GM12878 (cell line): ENCODE data around the gene GNAT1. TPM values are rescaled to one million over a fixed set of nuclear protein-coding genes. Genes with fewer than 3 reads are reported as not detected.

Source experiments
- ATAC-seq: fragments of 200-7000 bp; cut with Tn5 transposase; 3 replicates; pipeline ENCODE4 v1.9.1; 2020; ENCODE audit warnings: mild to moderate bottlenecking, moderate library complexity
- BruUV-seq: library from RNA; stranded (reverse); fragments of 400-500 nt; replicated peaks from 2 replicates; lab custom pipeline; 2021; lab: Mats Ljungman, UMichigan
- CTCF ChIA-PET: fragments of 300-600 bp; sonication (Branson Sonifier 250); formaldehyde crosslinking; extraction: SDS; loops from one replicate; lab custom pipeline; 2021; ENCODE audit warnings: inconsistent platforms; lab: Yijun Ruan, JAX
- POLR2A ChIA-PET: fragments of 350-600 bp; formaldehyde crosslinking; extraction: SDS; loops from one replicate; lab custom pipeline; 2021; ENCODE audit warnings: inconsistent platforms; lab: Charles Lee
- RAD21 ChIA-PET: fragments of 300-600 bp; sonication (Branson Sonifier 250); formaldehyde crosslinking; loops from one replicate; lab custom pipeline; 2023; ENCODE audit warnings: antibody characterized with exemption; ENCODE audit not compliant: unreplicated experiment; lab: Charles Lee
- SMC1A ChIA-PET: fragments of 300-600 bp; sonication (Branson Sonifier 250); formaldehyde crosslinking; loops from one replicate; lab custom pipeline; 2023; ENCODE audit not compliant: unreplicated experiment, uncharacterized antibody; lab: Charles Lee
- DNase-seq: peaks from one replicate; pipeline ENCODE4 v3.0.0-alpha.2; 2011; ENCODE audit warnings: low read depth, low spot score
- FAIRE-seq: peaks from 3 replicates; lab custom pipeline; 2011; peaks lifted over from hg19 to GRCh38; lab: Jason Lieb, UNC
- H2AFZ ChIP-seq: 2 replicates; pipeline ENCODE4 v1.6.0; 2011; ENCODE audit warnings: low read depth, low read length, control low read depth; ENCODE audit not compliant: control insufficient read depth
- H3K27ac ChIP-seq: 2 replicates; pipeline ENCODE4 v1.5.1; 2011; ENCODE audit warnings: control low read depth; ENCODE audit not compliant: control insufficient read depth, insufficient read depth
- H3K27me3 ChIP-seq, 2 experiments: replicated peaks in 1 of 2; 2 replicates each; pipeline versions ENCODE4 v1.6.0 to v1.6.1; 2011; ENCODE audit warnings: low read length in 1 of 2; ENCODE audit not compliant: control insufficient read depth in 2 of 2, insufficient read depth in 2 of 2
- H3K36me3 ChIP-seq, 2 experiments: 2 replicates each; pipeline ENCODE4 v1.5.1; 2011; ENCODE audit warnings: low read length in 1 of 2; ENCODE audit not compliant: control insufficient read depth in 2 of 2, insufficient read depth in 2 of 2
- H3K4me1 ChIP-seq: 2 replicates; pipeline ENCODE4 v1.6.1; 2011; ENCODE audit warnings: mild to moderate bottlenecking, low read length, moderate library complexity, mixed read lengths; ENCODE audit not compliant: control insufficient read depth, insufficient read depth
- H3K4me2 ChIP-seq: 2 replicates; pipeline ENCODE4 v1.6.0; 2011; ENCODE audit warnings: control low read depth; ENCODE audit not compliant: control insufficient read depth, insufficient read depth
- H3K4me3 ChIP-seq: fragments of 200-600 bp; sonication (generic); 2 replicates; pipeline ENCODE4 v1.5.1; 2016
- H3K79me2 ChIP-seq: 2 replicates; pipeline ENCODE4 v1.6.0; 2011; ENCODE audit warnings: low read length; ENCODE audit not compliant: control insufficient read depth, insufficient read depth
- H3K9ac ChIP-seq: 2 replicates; pipeline ENCODE4 v1.8.0; 2011; ENCODE audit warnings: low read length, control low read depth, mixed read lengths; ENCODE audit not compliant: control insufficient read depth, insufficient read depth
- H3K9me3 ChIP-seq: replicated peaks from 3 replicates; pipeline ENCODE4 v1.5.1; 2011; ENCODE audit warnings: mild to moderate bottlenecking, low read length; ENCODE audit not compliant: control insufficient read depth, insufficient read depth
- H4K20me1 ChIP-seq: 2 replicates; pipeline ENCODE4 v1.6.0; 2011; ENCODE audit not compliant: control insufficient read depth, insufficient read depth
- GATAD2B ChIP-seq: fragments of 450-650 bp; conservative IDR thresholded peaks from 2 replicates; pipeline ENCODE4 v1.6.1; 2017; ENCODE audit warnings: low read depth, mild to moderate bottlenecking, moderate library complexity
- JUND ChIP-seq: IDR thresholded peaks from 2 replicates; pipeline ENCODE4 v1.6.1; 2012; ENCODE audit warnings: low read depth, mild to moderate bottlenecking, low read length, improper control_type of control experiment, moderate library complexity
- ZNF592 ChIP-seq: fragments of 450-650 bp; IDR thresholded peaks from 2 replicates; pipeline ENCODE4 v1.6.1; 2017; ENCODE audit warnings: mild to moderate bottlenecking, moderate library complexity
- WGBS: methylation state at CpG from one replicate; pipeline ENCODE4 v1.1.6; 2016; ENCODE audit warnings: low lambda C conversion rate; ENCODE audit not compliant: insufficient replicate concordance, insufficient coverage; ENCODE audit errors: missing lambda C conversion rate; 5-methylcytosine and 5-hydroxymethylcytosine counted together
- in situ Hi-C: fragments of 300-500 bp; cut with MboI; formaldehyde crosslinking; loops from 9 replicates; pipeline ENCODE4 v1.14.3; 2018; ENCODE audit warnings: mixed read lengths
- intact Hi-C: fragments of 100-400 bp; cut with micrococcal nuclease; formaldehyde crosslinking; loops from one replicate; pipeline ENCODE4 v1.14.2; 2022; ENCODE audit not compliant: unreplicated experiment
- polyA plus RNA-seq, 11 experiments: library from polyadenylated mRNA; depleted of rRNA in 4 of 11; unstranded in 6 of 11; stranded (reverse) in 5 of 11; fragments of >200 nt; fragmentation: Nextera tagmentation in 4 of 11; fragmentation: Illumina TruSeq in 1 of 11; extraction: Ambion mirVana in 4 of 11; extraction: Trizol in 1 of 11; gene quantifications; 1 replicate in 1 of 11; 2 replicates in 10 of 11; pipeline versions ENCODE4 v1.2.1 to v1.2.3, GENCODE V29; 2011 to 2016; ENCODE audit warnings: inconsistent platforms in 2 of 11, missing spikeins in 2 of 11, low read depth in 1 of 11
- total RNA-seq, 4 experiments: library from RNA; depleted of rRNA in 3 of 4; stranded (reverse); fragments of >200 nt in 3 of 4; fragmentation: Illumina TruSeq in 1 of 4; extraction: Trizol in 1 of 4; gene quantifications; 2 replicates each; pipeline versions ENCODE4 v1.2.1 to v1.2.3, GENCODE V29; 2013 to 2021

GNAT1 gene
- total and polyA plus RNA-seq, 10 of the 15 experiments (the other 5 are each of a cell fraction or from before 2014, with no cell fraction given), result not detected

DNA sequence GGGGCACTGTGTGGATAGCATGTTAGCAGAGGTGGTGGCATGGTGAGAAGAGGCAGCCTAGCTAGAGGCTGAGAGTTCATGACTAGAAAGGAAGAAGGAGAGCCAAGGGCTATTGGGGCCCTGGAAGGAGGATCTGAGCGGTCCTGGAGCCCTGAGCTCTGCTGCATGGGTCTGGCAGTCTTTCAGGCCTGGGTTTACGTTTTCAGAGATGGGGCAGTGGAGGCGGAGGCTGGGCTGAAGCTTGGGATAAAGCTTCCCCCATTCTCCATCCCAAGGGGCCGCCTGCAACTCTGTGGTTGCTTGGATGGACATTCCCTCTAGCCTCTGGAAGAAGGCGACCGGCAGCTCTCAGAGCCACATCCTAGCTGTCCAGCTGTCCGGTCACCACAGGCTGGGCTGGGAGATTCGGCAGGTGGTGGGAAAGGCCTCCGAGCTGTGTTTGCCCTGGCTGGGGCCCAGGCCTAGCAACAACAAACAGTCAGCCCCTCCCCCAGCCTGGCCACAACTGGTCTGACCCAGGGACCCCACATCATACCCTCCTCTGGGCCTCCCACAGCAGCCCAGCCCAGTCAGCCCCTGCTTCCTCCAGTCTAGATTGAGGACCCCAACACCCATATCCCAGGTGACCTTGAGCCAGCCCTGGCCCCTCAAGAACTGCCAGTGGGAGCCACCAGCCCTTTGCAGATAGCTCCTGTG lies 11.9 kb downstream of the GNAT1 start:
- Histone ChIP-seq H2AFZ (no peak overlapping the region), H4K20me1 (no peaks in the 10 kb centered on the region), H3K4me2 (no peak overlapping the region), H3K36me3 (no peaks in the 10 kb centered on the region), H3K27ac (no peak overlapping the region), H3K4me1 (no peaks in the 10 kb centered on the region), H3K9ac (no peak overlapping the region), H3K27me3 (peaks cover 18 to 24% of the 10 kb centered on the region in 2 experiments), H3K4me3 (no peak overlapping the region), H3K79me2 (no peaks in the 10 kb centered on the region), H3K9me3 (no peaks in the 10 kb centered on the region)
- intact Hi-C loops, result no loop called here
- DNase-seq, result no peak
- ChIA-PET RAD21 (interaction anchor here (0.7 kb wide), 1 partner anchor 69 kb away, joined by 4 read pairs; no protein-coding TSS in a partner anchor), SMC1A (interaction anchor here (1.5 kb wide), 1 partner anchor 23 kb away, joined by 3 read pairs; no protein-coding TSS in a partner anchor), CTCF (interaction anchor here (0.6 to 1.6 kb wide), 5 partner anchors 9 to 123 kb away, joined by 3 to 4 read pairs (median 4); partner anchors contain the start of gene GNAT1), POLR2A (no interaction called here)
- no peak for FAIRE-seq
- WGBS, result 20% methylated on average over 9 of the region's 9 CpGs
- in situ Hi-C loops, result no loop called here
- no TSS peak for BruUV-seq
- no peak for ATAC-seq
- no peak for TF ChIP-seq GATAD2B
- TF ChIP-seq JUND, result no peak
- TF ChIP-seq ZNF592, result no peak
- TF ChIP-seq, all 136 proteins: peak for 0
